ENCODE results near the gene CHP2. TPM values are rescaled to one million over a fixed set of nuclear protein-coding genes. Genes with fewer than 3 reads are reported as not detected.

Gene CHP2
- total RNA-seq (2021; fragmentation: NEBNext Ultra II Directional; extraction: Animal tissue kit (Norgen Biotek cat#: 25700)) = not detected
- long read RNA-seq = 0 reads

GRCh38 chr16:23754594-23755483, at the start of gene CHP2:
Gene CHP2, plus strand, starts transcription at chr16:23755026. Its CDS starts 24 bp downstream, at chr16:23755050.
- Mint-ChIP-seq H3K4me1 (ENCODE audit: low read depth) (no peaks in the 10 kb centered on the region), H3K9me3 (no peaks in the 10 kb centered on the region), H3K4me3 (no peak within 1 kb of the TSS), H3K27ac (no peak within 1 kb of the TSS), H3K27me3 (ENCODE audit: insufficient read depth) (peaks cover 2% of the 10 kb centered on the region; the same call in 1 of the 2 replicates), H3K36me3 (ENCODE audit: low read depth) (no peaks in the 10 kb centered on the region)
- no peak for TF ChIP-seq CTCF (IDR thresholded peaks at IDR 0.05)
- DNase-seq = no peak

- H3K4me3 Mint-ChIP-seq = no peak overlapping the region
- no peak overlapping the region for H3K27ac Mint-ChIP-seq
- H3K27me3 Mint-ChIP-seq (ENCODE audit: insufficient read depth) = peaks cover 19% of the 10 kb centered on the region
- DNase-seq = no peak
- no peak for TF ChIP-seq CTCF (IDR thresholded peaks at IDR 0.05)
- peaks cover 26% of the 10 kb centered on the region for H3K9me3 Mint-ChIP-seq
- no peaks in the 10 kb centered on the region for H3K4me1 Mint-ChIP-seq (ENCODE audit: low read depth)
- peaks cover 11% of the 10 kb centered on the region; the same call in 1 of the 2 replicates for H3K36me3 Mint-ChIP-seq (ENCODE audit: low read depth)
These were observed 49.3 kb upstream of the CHP2 start for GRCh38 chr16:23705517-23705902.

GRCh38 chr16:23706439-23706838, 48.4 kb upstream of the CHP2 start:
- H3K4me1 Mint-ChIP-seq (ENCODE audit: low read depth) = no peaks in the 10 kb centered on the region
- no peak overlapping the region for H3K4me3 Mint-ChIP-seq
- peaks cover 11% of the 10 kb centered on the region; the same call in 1 of the 2 replicates for H3K36me3 Mint-ChIP-seq (ENCODE audit: low read depth)
- no peak overlapping the region for H3K27ac Mint-ChIP-seq
- no peak for TF ChIP-seq CTCF (IDR thresholded peaks at IDR 0.05)
- peaks cover 25% of the 10 kb centered on the region for H3K27me3 Mint-ChIP-seq (ENCODE audit: insufficient read depth)
- no peak for DNase-seq
- H3K9me3 Mint-ChIP-seq = peaks cover 26% of the 10 kb centered on the region

GRCh38 chr16:23709536-23709935, 45.3 kb upstream of the CHP2 start:
- no peak for DNase-seq
- no peak overlapping the region for H3K4me3 Mint-ChIP-seq
- H3K9me3 Mint-ChIP-seq = peaks cover 16% of the 10 kb centered on the region; the same call in 1 of the 2 replicates
- no peak for TF ChIP-seq CTCF (IDR thresholded peaks at IDR 0.05)
- H3K36me3 Mint-ChIP-seq (ENCODE audit: low read depth) = no peaks in the 10 kb centered on the region
- H3K27ac Mint-ChIP-seq = no peak overlapping the region
- peaks cover 41% of the 10 kb centered on the region for H3K27me3 Mint-ChIP-seq (ENCODE audit: insufficient read depth)
- no peaks in the 10 kb centered on the region for H3K4me1 Mint-ChIP-seq (ENCODE audit: low read depth)

- peaks cover 45% of the 10 kb centered on the region for H3K27me3 Mint-ChIP-seq (ENCODE audit: insufficient read depth)
- no peaks in the 10 kb centered on the region for H3K4me1 Mint-ChIP-seq (ENCODE audit: low read depth)
- no peak overlapping the region for H3K4me3 Mint-ChIP-seq
These were observed 44.8 kb upstream of the CHP2 start for GRCh38 chr16:23710008-23710407.

More at GRCh38 chr16:23710008-23710407, 44.8 kb upstream of the CHP2 start:
- peaks cover 16% of the 10 kb centered on the region; the same call in 1 of the 2 replicates for H3K9me3 Mint-ChIP-seq
- no peaks in the 10 kb centered on the region for H3K36me3 Mint-ChIP-seq (ENCODE audit: low read depth)
- H3K27ac Mint-ChIP-seq = no peak overlapping the region
- no peak for DNase-seq
- TF ChIP-seq CTCF (IDR thresholded peaks at IDR 0.05) = no peak

Measured in HFFc6 (cell line).